ENCODE measurements around the gene MS4A13.
A peak's percentile ranks its signal among the peaks of the same experiment; 100 is the strongest.
"Not testable (repeated sequence)": the region's sequence is repeated elsewhere in the genome, so short reads cannot be mapped to it uniquely, and the experiment has no call there.

Gene MS4A13

GRCh38 chr11:60509609-60510008 is 5.6 kb upstream of the MS4A13 start:
- H3K4me3 ChIP-seq; H3K27me3 ChIP-seq (ENCODE audit: low read depth); H3K4me1 ChIP-seq; H3K9me3 ChIP-seq; H3K36me3 ChIP-seq (replicated peaks); in situ Hi-C loops (cut with MboI; ENCODE audit: low sequenced_read_pairs); DNase-seq (ENCODE audit: low spot score in 2 of 2): not testable (repeated sequence)

- H3K9me3 ChIP-seq; in situ Hi-C loops (cut with MboI; ENCODE audit: low sequenced_read_pairs); H3K27me3 ChIP-seq (ENCODE audit: low read depth); H3K4me3 ChIP-seq; DNase-seq (ENCODE audit: low spot score in 2 of 2); H3K36me3 ChIP-seq (replicated peaks); H3K4me1 ChIP-seq: not testable (repeated sequence)
Observed at GRCh38 chr11:60510209-60510608, 5.0 kb upstream of the MS4A13 start.

GRCh38 chr11:60511393-60511792 is 3.8 kb upstream of the MS4A13 start:
- in situ Hi-C loops (cut with MboI; ENCODE audit: low sequenced_read_pairs), result no loop called here
- H3K4me1 ChIP-seq, result no peaks in the 10 kb centered on the region
- H3K36me3 ChIP-seq (replicated peaks), result no peaks in the 10 kb centered on the region
- DNase-seq (ENCODE audit: low spot score in 2 of 2), result no peak
- no peaks in the 10 kb centered on the region for H3K9me3 ChIP-seq
- no peak overlapping the region for H3K4me3 ChIP-seq
- no peaks in the 10 kb centered on the region for H3K27me3 ChIP-seq (ENCODE audit: low read depth)

- in situ Hi-C loops (cut with MboI; ENCODE audit: low sequenced_read_pairs), result no loop called here
- no peak for DNase-seq (ENCODE audit: low spot score in 2 of 2)
- no peaks in the 10 kb centered on the region for H3K9me3 ChIP-seq
- H3K27me3 ChIP-seq (ENCODE audit: low read depth), result no peaks in the 10 kb centered on the region
- no peaks in the 10 kb centered on the region for H3K36me3 ChIP-seq (replicated peaks)
- no peaks in the 10 kb centered on the region for H3K4me1 ChIP-seq
- H3K4me3 ChIP-seq, result no peak overlapping the region
Observed at GRCh38 chr11:60512651-60513225, 2.5 kb upstream of the MS4A13 start.

GRCh38 chr11:60513496-60514460 is 1.4 kb upstream of the MS4A13 start:
- in situ Hi-C loops (cut with MboI; ENCODE audit: low sequenced_read_pairs), result no loop called here
- DNase-seq (ENCODE audit: low spot score in 2 of 2), result no peak

GRCh38 chr11:60528465-60528864 is 13.3 kb downstream of the MS4A13 start:
- Histone ChIP-seq H3K4me1 (no peaks in the 10 kb centered on the region), H3K27me3 (ENCODE audit: low read depth) (no peaks in the 10 kb centered on the region), H3K4me3 (no peak overlapping the region), H3K9me3 (no peaks in the 10 kb centered on the region), H3K36me3 (replicated peaks) (no peaks in the 10 kb centered on the region)
- in situ Hi-C loops (cut with MboI; ENCODE audit: low sequenced_read_pairs), result no loop called here
- no peak for DNase-seq (ENCODE audit: low spot score in 2 of 2)

More at GRCh38 chr11:60513496-60514460, 1.4 kb upstream of the MS4A13 start:
- Histone ChIP-seq H3K36me3 (replicated peaks) (no peaks in the 10 kb centered on the region), H3K9me3 (no peaks in the 10 kb centered on the region), H3K4me3 (no peak overlapping the region), H3K27me3 (ENCODE audit: low read depth) (no peaks in the 10 kb centered on the region), H3K4me1 (no peaks in the 10 kb centered on the region)

GRCh38 chr11:60528934-60529333 is 13.7 kb downstream of the MS4A13 start:
- Histone ChIP-seq H3K4me1 (no peaks in the 10 kb centered on the region), H3K4me3 (no peak overlapping the region), H3K36me3 (replicated peaks) (no peaks in the 10 kb centered on the region), H3K9me3 (no peaks in the 10 kb centered on the region), H3K27me3 (ENCODE audit: low read depth) (no peaks in the 10 kb centered on the region)
- DNase-seq (ENCODE audit: low spot score in 2 of 2), result no peak
- in situ Hi-C loops (cut with MboI; ENCODE audit: low sequenced_read_pairs), result no loop called here

GRCh38 chr11:60530454-60531100 is 15.4 kb downstream of the MS4A13 start:
- no peak overlapping the region for H3K4me3 ChIP-seq
- in situ Hi-C loops (cut with MboI; ENCODE audit: low sequenced_read_pairs), result no loop called here
- H3K36me3 ChIP-seq (replicated peaks), result no peaks in the 10 kb centered on the region
- DNase-seq (ENCODE audit: low spot score in 2 of 2), result no peak
- H3K9me3 ChIP-seq, result no peaks in the 10 kb centered on the region
- H3K4me1 ChIP-seq, result no peaks in the 10 kb centered on the region
- H3K27me3 ChIP-seq (ENCODE audit: low read depth), result no peaks in the 10 kb centered on the region

GRCh38 chr11:60532383-60532782 is 17.2 kb downstream of the MS4A13 start:
- H3K4me1 ChIP-seq; H3K27me3 ChIP-seq (ENCODE audit: low read depth); in situ Hi-C loops (cut with MboI; ENCODE audit: low sequenced_read_pairs); H3K4me3 ChIP-seq; H3K9me3 ChIP-seq; H3K36me3 ChIP-seq (replicated peaks); DNase-seq (ENCODE audit: low spot score in 2 of 2): not testable (repeated sequence)

- H3K9me3 ChIP-seq; DNase-seq (ENCODE audit: low spot score in 2 of 2); H3K4me1 ChIP-seq; H3K4me3 ChIP-seq; H3K36me3 ChIP-seq (replicated peaks); in situ Hi-C loops (cut with MboI; ENCODE audit: low sequenced_read_pairs); H3K27me3 ChIP-seq (ENCODE audit: low read depth): not testable (repeated sequence)
Observed at GRCh38 chr11:60538627-60539026, 23.4 kb downstream of the MS4A13 start.

- no peak for DNase-seq (ENCODE audit: low spot score in 2 of 2)
- Histone ChIP-seq H3K27me3 (ENCODE audit: low read depth) (no peaks in the 10 kb centered on the region), H3K4me1 (no peaks in the 10 kb centered on the region; the same call in 1 of the 2 replicates), H3K9me3 (no peaks in the 10 kb centered on the region; the same call in 1 of the 2 replicates), H3K4me3 (no peak overlapping the region), H3K36me3 (replicated peaks) (no peaks in the 10 kb centered on the region)
- in situ Hi-C loops (cut with MboI; ENCODE audit: low sequenced_read_pairs), result no loop called here
Observed at GRCh38 chr11:60544077-60544476, 28.9 kb downstream of the MS4A13 start.

- Histone ChIP-seq H3K36me3 (replicated peaks) (no peaks in the 10 kb centered on the region), H3K9me3 (peaks cover 7% of the 10 kb centered on the region; the same call in 1 of the 2 replicates), H3K27me3 (ENCODE audit: low read depth) (no peaks in the 10 kb centered on the region), H3K4me3 (no peak overlapping the region), H3K4me1 (no peaks in the 10 kb centered on the region)
- DNase-seq (ENCODE audit: low spot score in 2 of 2), result no peak
- in situ Hi-C loops (cut with MboI; ENCODE audit: low sequenced_read_pairs), result no loop called here
Observed at GRCh38 chr11:60561254-60561653, 46.1 kb downstream of the MS4A13 start.

- peak in 1 of 2 experiments; percentile 67 for DNase-seq (ENCODE audit: low spot score in 2 of 2)
Observed at GRCh38 chr11:60563553-60564235, 48.5 kb downstream of the MS4A13 start.

More at GRCh38 chr11:60563553-60564235, 48.5 kb downstream of the MS4A13 start:
- H3K4me1 ChIP-seq, result no peaks in the 10 kb centered on the region
- in situ Hi-C loops (cut with MboI; ENCODE audit: low sequenced_read_pairs), result no loop called here
- no peak overlapping the region for H3K4me3 ChIP-seq
- no peaks in the 10 kb centered on the region for H3K27me3 ChIP-seq (ENCODE audit: low read depth)
- peaks cover 3% of the 10 kb centered on the region; the same call in 1 of the 2 replicates for H3K9me3 ChIP-seq
- no peaks in the 10 kb centered on the region for H3K36me3 ChIP-seq (replicated peaks)

Measured in HAP-1 (cell line).